Pancreas (tissue), 10 donors: ENCODE data around the gene NEUROD2. TPM values are rescaled to one million over a fixed set of nuclear protein-coding genes. Genes with fewer than 3 reads are reported as not detected.

Experiments
- ATAC-seq, 4 donors: fragments of 200-7000 bp; cut with Tn5 transposase; one replicate each; pipeline versions ENCODE4 v1.8.0 to v1.9.1; 2020; ENCODE audit warnings: mild to moderate bottlenecking in 4 of 4, moderate library complexity in 4 of 4
- DNase-seq, 6 donors: peaks; one replicate each; pipeline ENCODE4 v3.0.0-alpha.2; 2020
- FAIRE-seq: peaks from 2 replicates; lab custom pipeline; 2012; peaks lifted over from hg19 to GRCh38; lab: Jason Lieb, UNC
- H3K27ac ChIP-seq, 4 donors: fragments of 200-600 bp; sonication (generic); 1 replicate in 3 of 4; 2 replicates in 1 of 4; pipeline versions ENCODE4 v1.5.0 to v1.8.0; 2020
- H3K27me3 ChIP-seq, 4 donors: fragments of 200-600 bp; one replicate each; pipeline ENCODE4 v1.8.0; 2021
- H3K36me3 ChIP-seq, 3 donors: fragments of 200-600 bp; sonication (generic) in 1 of 3; one replicate each; pipeline versions ENCODE4 v1.5.0 to v1.8.0; 2020 to 2021
- H3K4me1 ChIP-seq, 3 donors: fragments of 200-600 bp; one replicate each; pipeline ENCODE4 v1.8.0; 2021
- H3K4me3 ChIP-seq, 4 donors: fragments of 200-600 bp; sonication (generic) in 2 of 4; one replicate each; pipeline versions ENCODE4 v1.5.0 to v1.8.0; 2020 to 2021
- H3K9me3 ChIP-seq, 4 donors: fragments of 200-600 bp; one replicate each; pipeline ENCODE4 v1.8.0; 2021
- CTCF ChIP-seq, 4 donors: fragments of 200-600 bp; sonication (generic) in 3 of 4; IDR thresholded peaks; one replicate each; pipeline versions ENCODE4 v1.5.0 to v1.8.0; 2021; ENCODE audit warnings: antibody characterized with exemption in 4 of 4
- WGBS, 2 donors: extraction: QIAGEN DNeasy Blood & Tissue Kit; methylation state at CpG; one replicate each; pipeline ENCODE4 v1.1.7; 2013; 5-methylcytosine and 5-hydroxymethylcytosine counted together
- intact Hi-C, 3 donors: fragments of 100-400 bp; cut with DNase I; formaldehyde crosslinking; loops; one replicate each; pipeline versions ENCODE4 v1.11.1 to v1.14.2; 2022
- polyA plus RNA-seq, 2 donors: library from polyadenylated mRNA; stranded (reverse); fragments of 200-250 nt; gene quantifications; one replicate each; pipeline ENCODE4 v1.2.3, GENCODE V29; 2013
- total RNA-seq, 6 donors: library from RNA; stranded (reverse); fragmentation: NEBNext Ultra II Directional in 4 of 6; extraction: Animal tissue kit (Norgen Biotek cat#: 25700) in 4 of 6; gene quantifications; one replicate each; pipeline versions ENCODE4 v1.2.1 to v1.2.4, GENCODE V29; 2021 to 2023
- donor health status: healthy with polysubstance abuse.
- donor health status: DM: no; HTN: no; CAD: no; lungs with moderate emphysema.
- donor health status: DM: no; HTN: no; CAD: no.
- donor health status: control.
- donor health status: control.
- donor health status: Bipolar disorder and iron deficiency.
- donor health status: DM: yes; HTN: yes; CAD: no.
- donor health status: DM: no; HTN: no; CAD: no.
- donor health status: DM: no; HTN: no; CAD: no.
- donor health status: DM: yes; HTN: yes; CAD: no.

NEUROD2 gene
- total and polyA plus RNA-seq, 8 donors = 0.04 TPM; not detected in 7

GRCh38 chr17:39598630-39599003, 9.1 kb downstream of the NEUROD2 start:
- TF ChIP-seq CTCF (IDR thresholded peaks at IDR 0.05) = no peak
- peaks cover 0 to 44% (median 15%) of the 10 kb centered on the region in 4 donors for H3K27me3 ChIP-seq
- no peak overlapping the region for H3K27ac ChIP-seq

GRCh38 chr17:39598047-39598481, 9.7 kb downstream of the NEUROD2 start:
- no peak overlapping the region for H3K27ac ChIP-seq
- H3K36me3 ChIP-seq = no peaks in the 10 kb centered on the region
- H3K9me3 ChIP-seq = no peaks in the 10 kb centered on the region
- peaks cover 0 to 16% (median 0%) of the 10 kb centered on the region in 3 donors for H3K4me1 ChIP-seq
- TF ChIP-seq CTCF (IDR thresholded peaks at IDR 0.05) = no peak
- WGBS, 2 donors = 6 to 8% methylated on average over 13 of the region's 13 CpGs
- no peak overlapping the region for H3K4me3 ChIP-seq
- ATAC-seq (peak in 1 of 4 donors; percentile 41), FAIRE-seq (no peak), DNase-seq (peak in 1 of 6 donors; percentile 60)
- intact Hi-C loops = no loop called here
- H3K27me3 ChIP-seq = peaks cover 0 to 44% (median 15%) of the 10 kb centered on the region in 4 donors

More at GRCh38 chr17:39598630-39599003, 9.1 kb downstream of the NEUROD2 start:
- Histone ChIP-seq H3K4me3 (peak overlapping the region in 1 of 4 donors; percentile 14), H3K4me1 (peaks cover 0 to 16% (median 0%) of the 10 kb centered on the region in 3 donors), H3K9me3 (no peaks in the 10 kb centered on the region), H3K36me3 (no peaks in the 10 kb centered on the region)
- peak in 1 of 6 donors; percentile 34 for DNase-seq
- no peak for FAIRE-seq
- 3 to 6% methylated on average over 17 of the region's 17 CpGs for WGBS, 2 donors
- intact Hi-C loops = no loop called here
- peak in 1 of 4 donors; percentile 16 for ATAC-seq

- Histone ChIP-seq H3K27ac (no peak overlapping the region), H3K4me3 (no peak overlapping the region), H3K36me3 (no peaks in the 10 kb centered on the region), H3K4me1 (peaks cover 0 to 16% (median 0%) of the 10 kb centered on the region in 3 donors), H3K9me3 (no peaks in the 10 kb centered on the region), H3K27me3 (peaks cover 0 to 44% (median 15%) of the 10 kb centered on the region in 4 donors)
- 6 to 11% methylated on average over 22 of the region's 22 CpGs for WGBS, 2 donors
- intact Hi-C loops = no loop called here
- ATAC-seq (no peak), DNase-seq (peak in 1 of 6 donors; percentile 12), FAIRE-seq (no peak)
- no peak for TF ChIP-seq CTCF (IDR thresholded peaks at IDR 0.05)
Measured at GRCh38 chr17:39597372-39598046, 10.2 kb downstream of the NEUROD2 start.

DNA sequence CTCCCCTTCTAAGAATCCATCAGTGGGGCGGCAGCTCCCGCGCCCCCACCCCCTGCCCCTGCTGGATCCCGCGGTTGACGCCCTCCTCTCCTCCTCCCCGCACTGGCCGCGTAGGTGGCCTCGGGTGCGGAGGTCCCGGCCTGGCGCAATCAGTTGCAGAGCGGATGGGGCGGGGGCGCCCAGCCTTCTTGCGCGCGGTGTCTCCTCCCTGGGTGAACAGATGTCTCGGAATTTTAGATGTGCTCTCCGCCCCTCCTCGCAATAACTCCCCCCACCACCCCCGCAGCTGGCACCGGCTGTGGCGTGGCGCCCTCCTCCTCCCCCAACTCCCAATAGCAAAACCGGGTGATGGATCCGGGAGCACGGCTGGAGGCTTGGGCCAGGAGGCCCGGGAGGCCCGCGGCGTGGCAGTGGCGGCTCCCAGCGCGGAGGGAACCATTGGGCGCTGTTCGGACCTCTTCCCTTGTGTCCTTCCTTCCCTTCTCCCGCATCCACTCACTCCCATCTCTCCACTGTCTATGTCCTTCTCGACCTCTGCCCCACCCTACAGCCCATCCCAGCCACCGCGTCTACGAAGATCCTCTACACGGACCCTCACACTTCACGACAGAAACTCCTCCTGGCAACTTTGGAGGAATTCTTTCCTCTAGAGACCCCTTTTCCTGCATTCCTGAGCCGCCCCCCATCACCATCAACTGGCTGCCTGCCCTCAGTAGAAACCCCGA, 11.0 kb downstream of the NEUROD2 start:
- peaks cover 0 to 39% (median 12%) of the 10 kb centered on the region in 4 donors for H3K27me3 ChIP-seq
- intact Hi-C loops = no loop called here

More for the DNA sequence above, 11.0 kb downstream of the NEUROD2 start:
- Histone ChIP-seq H3K9me3 (no peaks in the 10 kb centered on the region), H3K27ac (no peak overlapping the region), H3K36me3 (no peaks in the 10 kb centered on the region), H3K4me3 (no peak overlapping the region), H3K4me1 (peaks cover 0 to 16% (median 0%) of the 10 kb centered on the region in 3 donors)
- FAIRE-seq = no peak
- 5% methylated on average over 41 to 47 of the region's 47 CpGs for WGBS, 2 donors
- no peak for ATAC-seq
- TF ChIP-seq CTCF (IDR thresholded peaks at IDR 0.05) = no peak
- DNase-seq = peak in 1 of 6 donors; percentile 14
